ENCODE results near the gene EP400. TPM values are rescaled to one million over a fixed set of nuclear protein-coding genes. Genes with fewer than 3 reads are reported as not detected.

Gene EP400
- total and polyA plus RNA-seq, 4 donors = 14.4 to 50.6 (median 30.8) TPM

DNA sequence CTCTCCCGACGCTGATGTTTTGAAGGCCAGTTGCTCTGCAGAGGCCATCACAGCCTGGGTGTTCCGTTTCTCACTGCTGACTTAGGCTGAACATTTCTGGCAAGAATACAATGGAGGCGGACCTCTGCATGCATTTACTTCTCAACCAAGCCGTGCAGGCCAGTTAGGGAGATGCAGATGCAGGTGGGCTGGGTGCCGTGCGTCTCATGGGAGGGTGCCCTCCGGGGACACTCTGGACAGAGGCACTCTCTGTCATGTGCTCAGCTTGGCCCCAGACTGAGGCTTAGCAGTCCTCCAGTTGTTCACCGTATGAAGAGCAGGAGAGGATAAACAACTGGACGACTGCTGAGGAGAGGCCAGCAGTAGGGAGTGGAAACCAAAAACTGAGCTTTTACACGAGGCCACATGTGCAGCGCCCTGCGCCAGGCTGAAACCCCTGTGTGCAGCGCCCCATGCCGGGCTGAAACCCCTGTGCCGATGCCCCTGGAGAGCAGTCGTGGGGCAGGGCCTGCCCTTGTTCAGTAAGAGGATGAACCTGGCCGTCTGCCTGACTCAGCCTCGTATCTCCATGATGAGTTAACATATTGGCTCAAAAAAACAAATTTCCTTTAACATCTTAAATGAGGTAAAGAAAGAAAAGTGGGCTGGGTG is 162.0 kb downstream of the EP400 start:
- no peak overlapping the region for H3K27ac ChIP-seq (ENCODE audit: low read depth, low read length)
- H3K9me3 ChIP-seq (ENCODE audit: control insufficient read depth, insufficient read depth, low read length) = no peaks in the 10 kb centered on the region
- DNase-seq (ENCODE audit: low read depth in 4 of 6, low spot score in 6 of 6) = peak in 1 of 6 donors; percentile 17
- peaks cover 39% of the 10 kb centered on the region for H3K36me3 ChIP-seq (ENCODE audit: control insufficient read depth, insufficient read depth, low read length)
- WGBS (ENCODE audit: insufficient coverage) = 85% methylated on average over 16 of the region's 19 CpGs
- H3K4me3 ChIP-seq (ENCODE audit: low read depth, low read length) = no peak overlapping the region
- peaks cover 7% of the 10 kb centered on the region for H3K4me1 ChIP-seq (ENCODE audit: control insufficient read depth, insufficient read depth, low read length)
- no peaks in the 10 kb centered on the region for H3K27me3 ChIP-seq (ENCODE audit: control insufficient read depth, insufficient read depth, low read length)

DNA sequence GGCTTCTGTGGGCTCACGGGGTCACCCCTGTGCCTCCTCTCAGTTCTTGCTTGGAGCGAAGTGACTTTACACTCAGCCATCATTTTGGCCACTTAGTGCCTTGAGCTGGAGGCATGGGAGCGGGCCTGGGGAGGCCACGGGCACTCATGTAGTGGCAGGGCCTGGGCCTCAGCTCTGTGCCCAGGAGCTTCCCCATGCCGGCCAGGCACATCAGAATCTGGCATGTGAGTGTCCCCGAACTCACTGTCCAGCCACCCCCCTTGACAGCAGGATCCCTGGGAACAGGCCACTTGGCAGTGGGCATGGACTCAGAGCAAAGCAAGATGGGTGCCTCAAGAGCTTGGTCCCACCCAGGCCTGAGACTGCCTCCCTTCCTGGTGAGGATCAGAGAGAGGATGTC is 164.9 kb downstream of the EP400 start:
- Histone ChIP-seq H3K9me3 (ENCODE audit: control insufficient read depth, insufficient read depth, low read length) (no peaks in the 10 kb centered on the region), H3K36me3 (ENCODE audit: control insufficient read depth, insufficient read depth, low read length) (peaks cover 64% of the 10 kb centered on the region), H3K27me3 (ENCODE audit: control insufficient read depth, insufficient read depth, low read length) (no peaks in the 10 kb centered on the region), H3K4me3 (ENCODE audit: low read depth, low read length) (no peak overlapping the region), H3K27ac (ENCODE audit: low read depth, low read length) (no peak overlapping the region), H3K4me1 (ENCODE audit: control insufficient read depth, insufficient read depth, low read length) (no peaks in the 10 kb centered on the region)
- WGBS (ENCODE audit: insufficient coverage) = 96% methylated on average over 5 of the region's 6 CpGs
- DNase-seq (ENCODE audit: low read depth in 4 of 6, low spot score in 6 of 6) = no peak

DNA sequence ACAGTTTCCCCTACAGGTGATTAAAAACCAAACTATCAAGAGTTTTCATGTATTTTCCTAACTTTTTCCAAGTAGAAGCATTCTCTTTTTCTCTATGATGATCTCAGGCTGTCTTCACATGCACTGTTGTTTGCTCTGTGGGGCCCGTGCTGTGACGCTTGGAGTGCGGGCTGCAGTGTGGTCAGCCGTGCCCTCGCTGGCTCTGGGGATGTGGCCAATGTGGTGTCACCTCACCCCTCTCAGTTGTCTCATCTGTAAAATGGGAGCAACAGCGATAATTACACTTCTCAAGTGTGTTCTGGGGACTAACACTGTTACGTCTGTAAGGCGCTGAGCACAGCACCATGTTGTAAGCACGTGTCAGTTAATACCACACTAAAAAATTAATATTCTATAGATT is 165.8 kb downstream of the EP400 start:
- 92% methylated on average over 6 of the region's 9 CpGs for WGBS (ENCODE audit: insufficient coverage)
- H3K9me3 ChIP-seq (ENCODE audit: control insufficient read depth, insufficient read depth, low read length) = no peaks in the 10 kb centered on the region
- no peak overlapping the region for H3K27ac ChIP-seq (ENCODE audit: low read depth, low read length)
- H3K4me1 ChIP-seq (ENCODE audit: control insufficient read depth, insufficient read depth, low read length) = no peaks in the 10 kb centered on the region
- H3K36me3 ChIP-seq (ENCODE audit: control insufficient read depth, insufficient read depth, low read length) = peaks cover 70% of the 10 kb centered on the region
- H3K4me3 ChIP-seq (ENCODE audit: low read depth, low read length) = no peak overlapping the region
- no peaks in the 10 kb centered on the region for H3K27me3 ChIP-seq (ENCODE audit: control insufficient read depth, insufficient read depth, low read length)
- no peak for DNase-seq (ENCODE audit: low read depth in 4 of 6, low spot score in 6 of 6)

DNA sequence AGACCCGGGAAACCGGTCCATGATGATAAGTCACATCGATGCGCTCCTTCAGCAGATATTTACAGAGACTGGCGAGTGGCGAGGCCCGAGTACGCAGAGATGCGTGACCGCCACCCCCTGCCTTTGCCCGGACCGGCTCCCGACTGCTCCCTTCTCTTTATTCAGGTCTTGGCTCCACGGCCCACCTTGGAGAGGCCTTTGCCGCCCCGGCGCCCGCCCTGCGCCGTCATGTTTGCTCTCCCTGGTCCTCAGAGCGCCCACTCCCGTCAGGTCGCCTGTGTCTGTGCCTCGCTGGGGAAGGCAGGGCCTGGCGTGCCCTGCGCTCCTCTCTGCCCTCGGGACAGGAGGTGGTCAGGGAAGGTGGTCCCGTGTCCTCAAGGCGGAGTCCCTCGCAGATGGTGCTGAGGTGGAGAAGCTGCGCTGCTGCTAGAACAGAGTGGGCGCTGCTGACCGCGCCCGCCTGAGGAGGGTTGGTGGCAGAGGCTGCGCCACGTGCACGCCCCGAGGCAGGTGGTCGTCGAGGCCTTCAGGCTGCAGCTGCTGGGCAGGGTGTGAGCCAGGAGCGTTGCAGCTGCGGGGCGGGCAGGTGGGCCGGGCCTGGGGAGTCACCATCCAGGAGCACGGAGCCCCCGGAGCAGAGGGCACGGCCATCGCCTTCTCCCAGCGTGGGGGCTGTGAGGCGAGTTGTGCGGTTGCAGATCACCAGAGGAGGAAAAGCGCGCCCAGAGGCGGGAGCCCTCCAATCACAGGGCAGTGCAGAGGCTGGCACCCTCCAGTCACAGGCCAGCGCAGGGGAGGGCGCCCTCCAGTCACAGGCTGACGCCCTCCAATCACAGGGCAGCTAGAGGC is 167.2 kb downstream of the EP400 start:
- 96% methylated on average over 58 of the region's 58 CpGs for WGBS (ENCODE audit: insufficient coverage)
- Histone ChIP-seq H3K9me3 (ENCODE audit: control insufficient read depth, insufficient read depth, low read length) (no peaks in the 10 kb centered on the region), H3K4me3 (ENCODE audit: low read depth, low read length) (no peak overlapping the region), H3K27me3 (ENCODE audit: control insufficient read depth, insufficient read depth, low read length) (no peaks in the 10 kb centered on the region), H3K4me1 (ENCODE audit: control insufficient read depth, insufficient read depth, low read length) (no peaks in the 10 kb centered on the region), H3K36me3 (ENCODE audit: control insufficient read depth, insufficient read depth, low read length) (peaks cover 68% of the 10 kb centered on the region), H3K27ac (ENCODE audit: low read depth, low read length) (no peak overlapping the region)
- no peak for DNase-seq (ENCODE audit: low read depth in 4 of 6, low spot score in 6 of 6)

DNA sequence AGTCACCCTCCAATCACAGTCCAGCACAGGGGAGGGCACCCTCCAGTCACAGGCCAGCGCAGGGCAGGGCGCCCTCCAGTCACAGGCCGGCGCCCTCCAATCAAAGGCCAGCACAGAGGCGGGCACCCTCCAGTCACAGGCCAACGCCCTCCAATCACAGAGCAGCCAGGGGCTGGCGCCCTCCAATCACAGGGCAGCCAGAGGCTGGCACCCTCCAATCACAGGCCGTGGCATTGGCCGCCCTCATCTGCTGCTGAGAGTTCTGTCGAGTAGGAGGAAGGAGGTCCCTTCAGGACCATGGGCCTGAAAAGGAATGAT is 167.8 kb downstream of the EP400 start:
- H3K36me3 ChIP-seq (ENCODE audit: control insufficient read depth, insufficient read depth, low read length) = peaks cover 72% of the 10 kb centered on the region
- 100% methylated on average over 8 of the region's 10 CpGs for WGBS (ENCODE audit: insufficient coverage)

DNA sequence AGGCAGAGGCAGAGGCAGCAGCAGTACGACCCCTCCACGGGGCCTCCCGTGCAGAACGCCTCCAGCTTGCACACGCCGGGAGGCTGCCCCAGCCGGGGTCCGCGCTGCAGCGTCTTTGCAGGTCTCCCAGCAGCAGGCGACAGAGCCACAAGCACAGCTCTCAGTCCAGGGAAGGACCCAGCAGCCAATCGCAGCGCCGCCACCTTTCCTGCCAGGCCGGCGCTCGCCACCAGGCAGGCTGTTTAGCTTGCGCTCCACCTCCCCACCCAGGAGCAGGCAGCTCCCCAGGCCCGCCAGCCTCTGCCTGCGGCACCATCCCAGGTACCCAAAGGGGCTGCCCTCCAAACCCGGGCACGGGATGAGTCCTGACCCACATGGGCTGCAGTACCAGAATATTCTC is 169.1 kb downstream of the EP400 start:
- 88% methylated on average over 20 of the region's 22 CpGs for WGBS (ENCODE audit: insufficient coverage)
- DNase-seq (ENCODE audit: low read depth in 4 of 6, low spot score in 6 of 6) = no peak
- no peaks in the 10 kb centered on the region for H3K9me3 ChIP-seq (ENCODE audit: control insufficient read depth, insufficient read depth, low read length)
- peaks cover 75% of the 10 kb centered on the region for H3K36me3 ChIP-seq (ENCODE audit: control insufficient read depth, insufficient read depth, low read length)
- H3K4me1 ChIP-seq (ENCODE audit: control insufficient read depth, insufficient read depth, low read length) = no peaks in the 10 kb centered on the region
- H3K27me3 ChIP-seq (ENCODE audit: control insufficient read depth, insufficient read depth, low read length) = no peaks in the 10 kb centered on the region
- no peak overlapping the region for H3K4me3 ChIP-seq (ENCODE audit: low read depth, low read length)
- no peak overlapping the region for H3K27ac ChIP-seq (ENCODE audit: low read depth, low read length)

More for the DNA sequence above, 167.8 kb downstream of the EP400 start:
- Histone ChIP-seq H3K4me3 (ENCODE audit: low read depth, low read length) (no peak overlapping the region), H3K9me3 (ENCODE audit: control insufficient read depth, insufficient read depth, low read length) (no peaks in the 10 kb centered on the region), H3K27ac (ENCODE audit: low read depth, low read length) (no peak overlapping the region), H3K4me1 (ENCODE audit: control insufficient read depth, insufficient read depth, low read length) (no peaks in the 10 kb centered on the region), H3K27me3 (ENCODE audit: control insufficient read depth, insufficient read depth, low read length) (no peaks in the 10 kb centered on the region)
- DNase-seq (ENCODE audit: low read depth in 4 of 6, low spot score in 6 of 6) = no peak

DNA sequence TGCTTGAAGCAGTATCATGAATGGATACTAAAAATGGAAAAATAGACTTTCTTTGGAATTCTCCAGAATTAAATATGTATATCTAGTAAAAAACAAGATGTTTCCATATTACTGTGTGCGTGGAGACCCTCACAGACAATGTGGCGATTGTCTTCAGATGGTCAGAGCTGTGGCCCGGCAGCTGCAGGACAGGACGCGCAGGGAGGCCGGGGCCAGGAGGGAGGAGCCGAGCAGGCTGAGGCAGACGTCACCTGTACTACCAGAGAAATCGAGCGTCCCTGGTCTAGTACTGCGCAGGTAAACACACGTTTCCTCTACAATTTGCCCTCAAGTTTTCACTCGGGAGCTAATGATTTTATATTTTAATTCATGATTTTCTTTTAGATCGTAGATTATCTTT is 171.5 kb downstream of the EP400 start:
- Histone ChIP-seq H3K27ac (ENCODE audit: low read depth, low read length) (no peak overlapping the region), H3K9me3 (ENCODE audit: control insufficient read depth, insufficient read depth, low read length) (no peaks in the 10 kb centered on the region), H3K4me1 (ENCODE audit: control insufficient read depth, insufficient read depth, low read length) (no peaks in the 10 kb centered on the region), H3K27me3 (ENCODE audit: control insufficient read depth, insufficient read depth, low read length) (no peaks in the 10 kb centered on the region), H3K36me3 (ENCODE audit: control insufficient read depth, insufficient read depth, low read length) (peaks cover 82% of the 10 kb centered on the region), H3K4me3 (ENCODE audit: low read depth, low read length) (no peak overlapping the region)
- no peak for DNase-seq (ENCODE audit: low read depth in 4 of 6, low spot score in 6 of 6)
- WGBS (ENCODE audit: insufficient coverage) = 83% methylated on average over 6 of the region's 14 CpGs

DNA sequence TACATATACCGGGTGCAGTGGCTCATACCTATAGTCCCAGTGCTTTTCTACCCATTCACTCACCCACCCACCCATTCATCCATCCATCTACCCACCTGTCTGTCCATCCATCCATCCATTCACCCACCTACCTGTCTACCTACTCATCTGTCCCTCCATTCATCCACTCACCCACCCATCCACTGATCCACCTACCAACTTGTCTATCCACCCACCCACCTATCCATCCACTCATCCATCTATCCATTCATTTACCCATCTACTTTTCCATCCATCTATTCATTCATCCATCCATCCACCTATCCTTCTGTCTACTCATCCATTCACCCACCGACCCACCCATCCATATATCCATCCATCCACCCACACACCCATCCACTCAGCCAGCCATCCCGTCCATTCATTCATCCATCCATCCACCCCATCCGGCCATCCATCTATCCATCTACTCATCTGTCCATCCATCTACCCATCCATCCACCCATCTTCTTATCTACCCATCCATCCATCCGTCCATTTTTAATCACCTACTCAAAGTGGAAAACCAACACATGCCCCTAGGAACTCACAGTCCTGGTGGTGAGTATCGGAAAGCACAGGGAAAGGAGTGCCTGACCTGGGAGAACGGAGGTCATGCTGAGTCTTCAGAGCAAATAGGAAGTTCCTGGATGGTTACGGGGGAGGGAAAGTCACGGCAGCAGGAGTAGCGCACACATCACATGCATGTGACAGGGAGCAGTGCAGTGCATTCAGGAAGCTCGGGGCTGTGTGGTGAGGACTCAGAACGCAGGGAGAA is 174.4 kb downstream of the EP400 start:
- peaks cover 70% of the 10 kb centered on the region for H3K36me3 ChIP-seq (ENCODE audit: control insufficient read depth, insufficient read depth, low read length)
- WGBS (ENCODE audit: insufficient coverage) = 95% methylated on average over 11 of the region's 12 CpGs

DNA sequence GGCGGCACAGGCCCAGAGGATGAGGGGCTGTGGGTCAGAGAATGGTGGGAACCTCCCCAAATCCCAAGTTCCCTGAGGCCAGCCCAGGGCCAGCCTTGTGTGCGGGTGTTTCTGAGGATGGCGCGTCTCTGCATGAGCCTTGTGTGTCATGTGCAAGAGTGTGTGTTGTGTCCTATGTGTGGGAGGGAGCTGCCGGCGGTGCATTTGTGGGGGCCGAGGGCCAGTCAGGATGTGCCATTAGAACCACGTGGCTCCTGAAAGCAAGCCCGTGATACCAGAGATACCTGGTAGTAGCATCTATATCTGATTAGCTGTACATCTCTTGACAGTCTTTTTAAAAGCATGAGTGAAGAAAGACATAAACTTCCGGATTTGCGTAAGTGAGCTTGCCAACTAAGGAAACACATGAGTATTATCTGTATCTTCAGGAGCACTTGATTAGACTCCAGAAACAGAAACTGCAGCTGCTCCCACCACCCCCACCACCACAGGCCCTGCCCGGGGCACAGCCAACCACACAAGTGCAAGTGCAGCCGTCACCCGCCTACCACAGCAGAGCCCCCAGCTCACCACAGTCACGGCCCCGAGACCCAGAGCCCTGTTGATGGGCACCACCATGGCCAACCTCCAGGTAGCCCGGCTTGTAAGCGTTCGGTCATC is 175.2 kb downstream of the EP400 start:
- peaks cover 70% of the 10 kb centered on the region for H3K36me3 ChIP-seq (ENCODE audit: control insufficient read depth, insufficient read depth, low read length)
- WGBS (ENCODE audit: insufficient coverage) = 97% methylated on average over 12 of the region's 19 CpGs
- no peaks in the 10 kb centered on the region for H3K9me3 ChIP-seq (ENCODE audit: control insufficient read depth, insufficient read depth, low read length)
- DNase-seq (ENCODE audit: low read depth in 4 of 6, low spot score in 6 of 6) = no peak
- H3K27me3 ChIP-seq (ENCODE audit: control insufficient read depth, insufficient read depth, low read length) = no peaks in the 10 kb centered on the region
- no peak overlapping the region for H3K4me3 ChIP-seq (ENCODE audit: low read depth, low read length)
- H3K27ac ChIP-seq (ENCODE audit: low read depth, low read length) = no peak overlapping the region
- H3K4me1 ChIP-seq (ENCODE audit: control insufficient read depth, insufficient read depth, low read length) = no peaks in the 10 kb centered on the region

More for the DNA sequence above, 174.4 kb downstream of the EP400 start:
- H3K4me3 ChIP-seq (ENCODE audit: low read depth, low read length) = no peak overlapping the region
- DNase-seq (ENCODE audit: low read depth in 4 of 6, low spot score in 6 of 6) = no peak
- H3K27me3 ChIP-seq (ENCODE audit: control insufficient read depth, insufficient read depth, low read length) = no peaks in the 10 kb centered on the region
- H3K27ac ChIP-seq (ENCODE audit: low read depth, low read length) = no peak overlapping the region
- no peaks in the 10 kb centered on the region for H3K4me1 ChIP-seq (ENCODE audit: control insufficient read depth, insufficient read depth, low read length)
- H3K9me3 ChIP-seq (ENCODE audit: control insufficient read depth, insufficient read depth, low read length) = no peaks in the 10 kb centered on the region
